GM21381 (cell line): ENCODE results near the gene FGGY.
"Not testable (repeated sequence)": the region's sequence is repeated elsewhere in the genome, so short reads cannot be mapped to it uniquely, and the experiment has no call there.

Source experiments
- ATAC-seq: cut with Tn5 transposase; IDR thresholded peaks from one replicate; pipeline ENCODE4 v1.9.1; 2021; ENCODE audit warnings: mild to moderate bottlenecking, moderate library complexity; ENCODE audit not compliant: unreplicated experiment

The FGGY gene

DNA sequence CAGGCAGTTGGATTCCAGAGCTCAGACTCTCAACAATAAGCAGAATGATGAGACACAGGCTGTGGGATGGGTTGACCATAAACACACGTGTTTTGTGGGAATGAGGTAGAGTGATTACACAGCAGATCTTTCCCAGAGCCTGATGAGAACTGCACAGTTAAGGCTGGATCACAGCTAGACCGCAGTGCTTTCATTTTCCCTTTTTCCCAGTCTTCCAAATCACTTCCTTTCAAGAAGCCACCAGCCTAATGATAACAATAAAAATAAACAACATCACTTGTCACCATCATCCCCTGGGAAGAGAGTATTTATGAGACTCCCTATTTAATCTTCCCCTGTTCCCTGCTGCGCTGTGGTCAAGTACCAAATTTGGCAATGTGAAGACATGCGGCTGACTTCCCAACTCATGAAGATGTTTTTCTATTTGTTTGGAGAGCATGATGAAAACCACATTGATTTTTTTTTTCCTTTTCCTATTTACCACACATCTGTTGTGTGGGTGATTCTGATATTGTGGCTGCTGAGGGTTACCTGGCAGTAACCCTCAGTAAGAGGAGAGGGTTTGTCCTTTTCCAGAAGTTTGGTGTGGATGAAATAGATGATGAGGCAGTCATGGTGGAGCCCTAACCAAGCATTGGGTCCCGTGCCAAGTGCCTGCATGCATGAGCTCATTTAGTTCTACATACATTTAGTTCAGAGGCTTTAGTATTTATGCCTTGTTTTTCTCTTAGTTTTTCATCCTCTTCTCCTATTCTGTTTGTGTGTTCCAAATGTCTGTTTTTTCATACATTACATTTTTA is 268.9 kb downstream of the FGGY start:
- ATAC-seq: no peak

DNA sequence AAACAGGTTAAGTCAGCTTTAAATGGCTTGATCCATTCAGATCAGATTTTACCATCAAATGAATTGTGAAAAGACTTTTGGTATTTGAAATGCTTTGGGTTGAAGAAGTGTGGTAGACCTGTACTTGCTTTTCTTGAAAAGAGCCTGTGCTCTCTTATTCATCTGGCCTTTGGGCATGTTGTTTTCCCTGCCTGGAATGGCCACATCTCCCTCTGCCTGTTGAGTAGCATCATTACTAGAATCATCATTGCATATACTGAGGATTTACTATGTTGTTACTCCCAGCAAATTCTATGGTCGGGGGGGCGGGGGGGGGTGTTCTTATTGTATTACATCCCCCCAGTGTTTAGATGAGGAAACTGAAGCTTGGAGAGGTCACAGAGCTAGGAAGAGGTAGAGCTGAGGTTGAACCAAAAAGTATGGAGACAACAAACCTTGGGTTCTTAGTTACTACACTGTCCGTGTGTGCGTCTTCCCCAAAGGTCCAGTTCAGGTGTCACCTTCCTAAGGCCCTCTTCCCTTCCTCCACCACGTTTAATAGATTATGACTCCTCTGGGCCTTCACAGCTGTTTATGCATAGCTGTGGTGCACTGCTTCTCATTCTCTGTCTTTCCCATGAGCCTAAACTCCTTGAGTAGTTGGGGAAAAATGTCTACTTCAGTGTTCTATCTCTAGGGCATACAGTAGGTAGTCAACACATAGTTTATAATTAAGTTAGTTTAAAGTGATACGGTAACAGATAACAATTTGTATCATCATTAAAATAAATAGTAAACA is 271.5 kb downstream of the FGGY start:
- ATAC-seq: no peak

- ATAC-seq: no peak
Measured at GRCh38 chr1:59569198-59569597, 272.3 kb downstream of the FGGY start.

DNA sequence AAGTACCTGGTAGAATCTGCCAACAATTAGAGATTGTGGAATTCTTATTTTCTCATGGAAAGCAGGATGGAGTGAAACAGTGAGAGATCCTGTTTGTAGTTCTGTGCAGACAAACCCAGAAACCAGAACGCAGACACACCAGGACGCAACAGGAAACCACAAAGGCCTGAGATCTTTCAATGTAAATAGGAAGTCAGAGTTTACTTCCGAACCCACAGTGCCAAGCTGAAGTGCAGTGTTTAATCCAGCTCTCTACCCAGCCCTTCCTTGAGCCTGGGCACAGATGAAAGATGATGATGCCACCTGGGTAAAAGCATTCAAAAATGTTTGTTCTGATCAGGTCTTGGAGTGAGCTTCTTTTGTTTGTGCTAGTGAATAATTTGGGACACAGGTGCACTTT is 273.6 kb downstream of the FGGY start:
- peak; percentile 72 for ATAC-seq

DNA sequence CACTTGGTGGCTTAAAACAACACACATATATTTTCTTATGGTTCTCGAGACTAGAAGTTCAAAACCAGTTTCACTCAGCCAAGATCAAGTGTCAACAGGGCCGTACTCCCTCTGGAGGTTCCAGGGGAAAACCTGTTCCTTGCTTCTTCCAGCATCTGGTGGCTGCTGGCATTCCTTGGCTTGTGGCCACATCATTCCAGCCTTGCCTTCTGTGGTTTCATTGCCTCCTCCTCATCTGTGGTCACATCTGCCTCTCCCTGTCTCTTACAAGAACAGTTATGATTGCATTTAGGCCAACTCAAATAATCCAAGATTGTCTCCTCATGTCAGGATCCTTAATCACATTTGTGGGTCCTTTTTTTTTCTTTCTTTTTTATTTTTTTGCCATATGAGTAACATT is 277.2 kb downstream of the FGGY start:
- no peak for ATAC-seq

- ATAC-seq: no peak
Measured at GRCh38 chr1:59577774-59578173, 280.9 kb downstream of the FGGY start.

DNA sequence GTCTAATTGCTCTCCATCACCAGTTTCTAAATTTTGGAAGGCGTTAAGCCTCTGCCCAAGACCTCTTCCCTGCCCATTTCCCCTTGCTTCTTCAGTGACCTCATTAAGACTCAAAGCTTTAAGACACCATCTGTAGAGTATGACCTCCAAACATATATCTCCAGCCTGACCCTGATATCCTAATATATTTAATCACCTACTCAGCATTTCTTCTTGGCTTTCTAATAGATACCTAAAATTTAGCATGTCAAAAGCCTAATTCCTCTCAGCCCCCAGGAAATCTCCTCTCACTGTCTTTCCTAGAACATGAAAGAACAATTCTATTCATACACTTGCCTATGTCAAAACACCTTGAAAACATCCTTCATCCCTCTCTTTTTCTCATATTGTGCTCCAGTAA is 282.3 kb downstream of the FGGY start:
- no peak for ATAC-seq

DNA sequence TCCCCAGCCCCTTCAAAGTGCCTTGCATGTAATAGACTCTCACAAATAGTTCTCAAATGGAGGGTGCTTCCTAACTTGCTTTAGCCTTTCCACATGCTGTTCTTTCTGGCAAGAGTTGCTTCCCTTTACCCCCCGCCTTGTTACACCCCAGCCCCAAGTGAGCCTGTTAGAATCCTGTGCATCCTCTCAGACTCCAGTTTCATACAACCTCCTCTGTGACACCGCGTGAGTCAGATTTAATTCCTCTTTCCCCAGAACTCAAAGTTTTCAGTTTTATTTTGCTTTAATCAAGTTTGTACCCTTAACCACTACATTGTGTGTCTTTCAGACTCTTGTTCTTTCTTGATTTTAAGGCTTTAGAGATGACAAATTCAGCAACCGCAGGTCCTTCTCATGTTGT is 283.4 kb downstream of the FGGY start:
- ATAC-seq: no peak

GRCh38 chr1:59592410-59592809 is 295.5 kb downstream of the FGGY start:
- not testable (repeated sequence) for ATAC-seq

GRCh38 chr1:59592924-59593323 is 296.0 kb downstream of the FGGY start:
- no peak for ATAC-seq

DNA sequence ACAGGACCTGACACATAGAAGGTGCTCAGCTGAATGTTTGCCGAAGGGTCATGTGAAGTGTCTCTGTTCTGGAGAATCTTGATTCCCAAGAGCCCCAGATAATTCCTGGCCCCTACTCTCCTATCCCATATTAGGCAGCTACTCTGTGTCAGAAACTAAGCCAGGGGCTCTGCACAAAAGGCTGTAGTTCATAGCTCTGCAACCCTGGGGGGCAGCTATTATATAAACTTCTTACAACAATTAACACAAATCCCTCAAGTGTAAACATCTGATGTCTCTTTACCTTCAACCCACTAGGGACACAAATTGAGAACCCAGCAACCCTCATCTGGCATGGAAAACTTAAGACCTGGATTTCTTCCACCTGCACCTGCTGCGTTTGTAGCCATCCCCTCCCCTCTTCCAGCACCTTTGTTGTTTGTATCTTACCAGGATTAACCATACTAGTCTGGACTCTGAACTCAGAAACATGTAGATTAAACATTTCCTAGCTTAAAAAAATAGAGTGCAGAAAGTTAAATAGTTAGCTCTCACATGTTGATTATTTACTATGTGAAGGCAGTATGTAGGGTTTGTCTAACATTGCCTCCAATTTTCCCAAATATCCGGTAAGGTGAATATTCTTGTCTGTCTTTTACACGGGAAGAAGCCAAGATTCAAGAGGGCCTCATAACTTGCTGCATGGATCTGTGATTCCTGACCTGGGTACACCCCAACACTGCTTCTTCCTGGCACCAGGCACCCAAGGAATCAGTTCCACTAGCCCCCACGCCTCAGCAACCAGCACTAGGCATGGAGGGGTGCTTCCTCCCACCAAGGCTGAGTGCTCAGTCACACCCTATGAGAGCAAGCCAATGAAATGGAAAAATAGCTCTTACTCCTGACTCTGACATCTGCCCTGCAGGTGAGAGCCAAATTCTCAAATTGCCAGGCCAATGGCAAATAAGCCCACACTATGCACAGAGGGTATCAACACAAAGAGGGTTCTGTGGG is 297.2 kb downstream of the FGGY start:
- no peak for ATAC-seq

DNA sequence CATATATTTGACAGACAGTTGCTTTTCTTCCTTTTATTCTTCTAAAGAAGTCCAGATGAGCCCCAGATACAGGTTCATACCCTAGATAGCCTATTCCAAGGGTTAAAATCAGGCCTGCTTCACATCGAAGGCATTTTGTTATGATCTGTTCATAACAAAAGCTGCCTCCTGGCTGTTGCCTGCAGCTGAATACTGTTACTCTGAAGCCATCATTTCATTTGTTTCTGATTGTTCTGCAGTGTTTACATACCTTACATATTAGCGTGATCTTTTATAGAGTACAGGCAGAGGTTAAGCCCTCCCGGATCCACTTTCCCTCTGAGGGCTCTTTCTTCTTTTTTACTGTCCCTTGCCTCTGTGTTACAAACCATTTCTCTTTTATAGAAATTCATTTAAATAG is 298.9 kb downstream of the FGGY start:
- ATAC-seq: no peak

GRCh38 chr1:59596432-59596831 is 299.5 kb downstream of the FGGY start:
- no peak for ATAC-seq

DNA sequence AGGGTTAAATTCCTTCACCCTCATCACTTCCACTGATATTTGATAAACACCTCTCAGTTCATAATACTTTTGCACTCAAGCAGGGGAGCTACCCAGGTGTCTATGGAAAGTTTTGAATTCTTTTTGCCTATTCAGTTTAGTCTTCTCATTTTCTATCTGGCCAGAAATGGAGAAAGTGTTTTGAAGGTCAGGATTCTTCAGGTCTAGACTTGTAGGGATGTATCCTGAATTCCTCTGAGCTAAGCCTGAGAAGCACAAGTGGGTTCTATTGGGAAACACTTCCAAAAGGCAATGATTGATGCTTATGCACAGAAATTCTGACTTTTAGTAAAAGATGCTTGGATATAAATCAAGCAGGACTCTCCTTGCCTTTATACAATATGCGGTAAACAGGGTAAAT is 300.1 kb downstream of the FGGY start:
- no peak for ATAC-seq

DNA sequence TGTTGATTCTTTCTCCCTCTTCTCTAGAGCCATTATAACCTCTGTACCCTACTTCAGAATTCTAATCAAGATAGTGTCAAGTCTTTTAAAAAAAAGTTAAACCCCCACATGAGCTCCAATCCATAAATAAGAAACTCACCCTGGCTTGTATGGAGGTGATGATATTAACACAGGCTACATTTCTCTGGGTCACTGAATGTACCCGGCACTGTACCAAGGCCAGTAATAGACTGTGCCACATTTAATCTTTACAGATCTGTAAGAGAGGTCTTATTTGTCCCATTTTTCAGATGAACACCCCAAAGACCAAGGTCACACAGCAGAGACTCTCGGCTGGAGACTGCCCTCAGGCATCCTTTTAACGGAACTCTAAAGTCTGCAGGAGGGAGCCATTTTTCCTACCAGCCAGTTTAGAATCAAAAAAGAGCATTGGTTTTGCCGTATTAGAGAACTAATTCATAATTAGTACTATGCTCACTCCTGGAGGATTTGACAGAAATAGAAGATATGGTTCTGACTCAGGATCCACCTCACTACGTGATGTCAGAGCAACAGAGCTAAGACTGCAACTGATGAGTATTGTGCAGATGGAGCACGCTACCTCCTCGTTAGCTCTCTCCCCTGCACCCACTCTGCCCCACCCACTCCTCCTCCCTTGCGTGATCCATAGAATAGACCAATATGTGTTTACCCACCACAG is 300.7 kb downstream of the FGGY start:
- ATAC-seq: no peak

DNA sequence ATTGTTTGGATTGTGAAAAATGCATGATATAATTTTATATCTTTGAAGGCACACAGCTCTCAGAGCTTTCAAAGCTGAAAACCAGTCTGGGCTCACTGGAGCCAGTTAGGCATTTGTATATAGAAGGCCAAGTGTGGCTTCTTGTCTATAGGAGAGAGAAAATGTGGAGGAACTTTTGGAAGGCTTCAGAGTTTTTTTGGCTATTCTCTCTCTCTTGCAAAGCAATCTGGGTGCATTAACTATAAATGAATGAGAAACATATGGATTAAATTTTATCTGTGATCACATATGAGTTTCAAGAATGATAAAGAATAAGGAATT is 301.2 kb downstream of the FGGY start:
- ATAC-seq: no peak

DNA sequence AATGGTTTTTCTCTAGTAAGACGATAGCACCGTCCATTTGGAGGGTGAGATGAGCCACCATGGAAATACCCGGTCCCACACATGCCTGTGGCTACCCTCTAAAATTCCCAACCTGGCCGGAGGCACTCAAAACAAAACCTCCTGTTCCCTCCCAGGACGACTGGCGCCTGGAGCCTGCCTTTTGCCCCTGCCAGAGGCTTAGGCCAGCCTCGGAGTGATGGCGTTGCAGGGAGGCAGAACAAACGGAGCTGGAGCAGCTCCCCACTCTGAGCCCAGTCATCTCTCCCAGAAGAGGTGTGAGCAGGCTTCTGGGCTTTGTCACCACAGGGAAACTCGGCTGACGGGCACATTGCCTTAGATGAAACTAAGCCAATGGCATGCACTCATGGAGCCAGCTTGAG is 304.1 kb downstream of the FGGY start:
- ATAC-seq: no peak

DNA sequence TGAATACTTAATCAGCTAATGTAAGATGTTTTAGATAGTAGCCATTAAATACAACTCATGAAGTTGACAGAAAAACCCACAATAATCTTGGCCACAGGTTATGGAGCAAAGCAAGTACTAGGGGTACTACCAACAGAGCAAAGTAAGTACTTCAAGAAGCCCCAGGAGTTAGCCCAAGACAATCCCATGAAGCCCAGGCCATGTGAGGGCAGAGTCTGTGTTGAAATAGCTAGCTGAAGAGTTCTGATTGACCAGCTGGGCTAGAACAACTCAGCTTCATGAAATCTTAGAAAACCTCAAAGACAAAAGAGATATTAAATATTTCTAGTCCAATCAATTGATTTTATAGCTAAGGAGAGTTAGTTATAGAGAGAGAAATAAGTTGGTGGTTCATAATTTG is 304.9 kb downstream of the FGGY start:
- no peak for ATAC-seq

- ATAC-seq: no peak
Measured at GRCh38 chr1:59604191-59604590, 307.3 kb downstream of the FGGY start.

GRCh38 chr1:59605184-59605583 is 308.3 kb downstream of the FGGY start:
- no peak for ATAC-seq

DNA sequence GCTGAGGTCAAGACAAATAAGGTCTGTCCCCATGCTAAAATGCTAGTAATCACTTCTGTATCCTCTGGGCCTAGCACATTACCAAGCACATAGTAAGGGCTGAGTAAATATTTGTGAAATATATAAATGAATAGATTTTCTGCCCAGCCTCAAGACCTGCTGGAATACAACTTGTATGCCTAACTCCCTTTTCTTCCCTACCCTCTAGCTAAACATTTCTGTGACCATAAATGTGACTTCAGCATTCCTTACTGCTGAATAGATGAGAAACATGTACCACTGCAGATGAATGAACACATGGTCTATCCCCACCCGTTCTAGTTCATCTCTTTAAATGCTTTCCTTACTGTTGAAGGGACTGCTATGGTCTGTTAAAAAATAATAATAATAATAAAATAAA is 308.9 kb downstream of the FGGY start:
- ATAC-seq: no peak
